Hepatocyte (in vitro differentiated cells): ENCODE data around the gene SLC23A3.

Experiments used
- EZH2 ChIP-seq: fragments of 200-600 bp; sonication (generic); IDR thresholded peaks from 2 replicates; pipeline ENCODE4 v1.6.1; 2016; ENCODE audit warnings: antibody characterized with exemption, mild to moderate bottlenecking, borderline replicate concordance
- TF ChIP-seq, protein P1 (sequence below): fragments of 200-600 bp; sonication (generic); IDR thresholded peaks from 2 replicates; pipeline ENCODE4 v1.5.1; 2016; ENCODE audit warnings: antibody characterized with exemption, mild to moderate bottlenecking; ENCODE audit not compliant: poor library complexity

GRCh38 chr2:219173176-219173575 is 3.3 kb upstream of the SLC23A3 start:
- TF ChIP-seq, protein P1, sequence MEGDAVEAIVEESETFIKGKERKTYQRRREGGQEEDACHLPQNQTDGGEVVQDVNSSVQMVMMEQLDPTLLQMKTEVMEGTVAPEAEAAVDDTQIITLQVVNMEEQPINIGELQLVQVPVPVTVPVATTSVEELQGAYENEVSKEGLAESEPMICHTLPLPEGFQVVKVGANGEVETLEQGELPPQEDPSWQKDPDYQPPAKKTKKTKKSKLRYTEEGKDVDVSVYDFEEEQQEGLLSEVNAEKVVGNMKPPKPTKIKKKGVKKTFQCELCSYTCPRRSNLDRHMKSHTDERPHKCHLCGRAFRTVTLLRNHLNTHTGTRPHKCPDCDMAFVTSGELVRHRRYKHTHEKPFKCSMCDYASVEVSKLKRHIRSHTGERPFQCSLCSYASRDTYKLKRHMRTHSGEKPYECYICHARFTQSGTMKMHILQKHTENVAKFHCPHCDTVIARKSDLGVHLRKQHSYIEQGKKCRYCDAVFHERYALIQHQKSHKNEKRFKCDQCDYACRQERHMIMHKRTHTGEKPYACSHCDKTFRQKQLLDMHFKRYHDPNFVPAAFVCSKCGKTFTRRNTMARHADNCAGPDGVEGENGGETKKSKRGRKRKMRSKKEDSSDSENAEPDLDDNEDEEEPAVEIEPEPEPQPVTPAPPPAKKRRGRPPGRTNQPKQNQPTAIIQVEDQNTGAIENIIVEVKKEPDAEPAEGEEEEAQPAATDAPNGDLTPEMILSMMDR = no peak
- no peak for TF ChIP-seq EZH2
